HepG2 (cell line): ENCODE data around the gene ZSCAN2. TPM values are rescaled to one million over a fixed set of nuclear protein-coding genes. Genes with fewer than 3 reads are reported as not detected.
A peak's percentile ranks its signal among the peaks of the same experiment; 100 is the strongest.

ENCODE experiments used
- AHDC1 ChIP-seq: sonication (generic); formaldehyde crosslinking; IDR thresholded peaks from 2 replicates; pipeline ENCODE4 v1.5.1; 2020; ENCODE audit warnings: mild to moderate bottlenecking, missing genetic modification reagents, borderline replicate concordance
- ATM ChIP-seq: fragments of 450-650 bp; IDR thresholded peaks from 2 replicates; pipeline ENCODE4 v1.7.1; 2017; ENCODE audit warnings: mild to moderate bottlenecking, borderline replicate concordance
- CCDC6 ChIP-seq: sonication (generic); formaldehyde crosslinking; IDR thresholded peaks from 2 replicates; pipeline ENCODE4 v1.8.1; 2022; ENCODE audit warnings: mild to moderate bottlenecking, missing genetic modification reagents, moderate library complexity
- FOXA1 ChIP-seq, 2 experiments: fragments of 450-650 bp in 1 of 2; sonication (generic) in 1 of 2; formaldehyde crosslinking in 1 of 2; IDR thresholded peaks; 2 replicates each; pipeline versions ENCODE4 v1.4.0 to v1.6.1; 2016 to 2020; ENCODE audit warnings: missing genetic modification reagents in 1 of 2
- FOXO1 ChIP-seq: sonication (generic); formaldehyde crosslinking; IDR thresholded peaks from 2 replicates; pipeline ENCODE4 v1.4.0; 2020; ENCODE audit warnings: missing genetic modification reagents
- HES4 ChIP-seq: sonication (generic); formaldehyde crosslinking; IDR thresholded peaks from 2 replicates; pipeline ENCODE4 v1.9.0; 2021; ENCODE audit warnings: mild to moderate bottlenecking, missing genetic modification reagents, borderline replicate concordance
- HNF1A ChIP-seq, 2 experiments: sonication (generic) in 1 of 2; formaldehyde crosslinking in 1 of 2; IDR thresholded peaks; 2 replicates each; pipeline versions ENCODE4 v1.4.0 to v1.6.1; 2016 to 2020; ENCODE audit warnings: borderline replicate concordance in 1 of 2, low read depth in 1 of 2, mild to moderate bottlenecking in 1 of 2, missing genetic modification reagents in 1 of 2
- KDM5A ChIP-seq: fragments of 200-600 bp; sonication (generic); IDR thresholded peaks from 2 replicates; pipeline ENCODE4 v1.7.0; 2018; ENCODE audit warnings: antibody characterized with exemption, mild to moderate bottlenecking, low read length, borderline replicate concordance
- LCORL ChIP-seq, 2 experiments: fragments of 450-650 bp in 1 of 2; sonication (generic) in 1 of 2; formaldehyde crosslinking in 1 of 2; IDR thresholded peaks; 2 replicates each; pipeline versions ENCODE4 v1.5.0 to v1.6.1; 2017 to 2020; ENCODE audit warnings: antibody characterized with exemption in 1 of 2, missing genetic modification reagents in 1 of 2
- MED1 ChIP-seq: sonication (generic); formaldehyde crosslinking; IDR thresholded peaks from 2 replicates; pipeline ENCODE4 v1.4.0; 2020; ENCODE audit warnings: missing genetic modification reagents
- MIER3 ChIP-seq: IDR thresholded peaks from 2 replicates; pipeline ENCODE4 v1.6.1; 2016; ENCODE audit warnings: missing compliant biosample characterization, borderline replicate concordance
- NCOR1 ChIP-seq: fragments of 200-600 bp; sonication (generic); IDR thresholded peaks from 2 replicates; pipeline ENCODE4 v1.7.0; 2017; ENCODE audit warnings: antibody characterized with exemption, low read length, borderline replicate concordance
- RFX3 ChIP-seq: IDR thresholded peaks from 2 replicates; pipeline ENCODE4 v1.6.1; 2016; ENCODE audit warnings: missing biosample characterization, missing genetic modification reagents
- RNF2 ChIP-seq: fragments of 450-650 bp; conservative IDR thresholded peaks from 2 replicates; pipeline ENCODE4 v1.6.1; 2016; ENCODE audit warnings: low read depth
- SALL1 ChIP-seq: sonication (generic); formaldehyde crosslinking; IDR thresholded peaks from 2 replicates; pipeline ENCODE4 v1.8.0; 2022; ENCODE audit warnings: mild to moderate bottlenecking, missing genetic modification reagents
- SMC3 ChIP-seq: IDR thresholded peaks from 2 replicates; pipeline ENCODE4 v1.6.1; 2011; ENCODE audit warnings: low read length, improper control_type of control experiment
- SRSF1 ChIP-seq: fragments of 200-400 bp; formaldehyde crosslinking; optimal IDR thresholded peaks from 2 replicates; pipeline ENCODE3; 2017; ENCODE audit warnings: mild to moderate bottlenecking, low read depth, low read length, moderate library complexity
- ZNF225 ChIP-seq: sonication (generic); formaldehyde crosslinking; IDR thresholded peaks from 2 replicates; pipeline ENCODE4 v1.4.0; 2020; ENCODE audit warnings: mild to moderate bottlenecking, missing genetic modification reagents
- ZNF484 ChIP-seq: sonication (generic); formaldehyde crosslinking; IDR thresholded peaks from 2 replicates; pipeline ENCODE4 v1.5.1; 2020; ENCODE audit warnings: mild to moderate bottlenecking, low read depth, missing genetic modification reagents, borderline replicate concordance
- polyA plus RNA-seq, 8 experiments: library from polyadenylated mRNA; depleted of rRNA in 3 of 8; stranded (reverse) in 7 of 8; unstranded in 1 of 8; fragments of >200 nt; fragmentation: Illumina TruSeq in 4 of 8; extraction: Trizol in 4 of 8; gene quantifications; 2 replicates each; pipeline versions ENCODE4 v1.2.1 to v1.2.3, GENCODE V29; 2011 to 2016; ENCODE audit warnings: low read depth in 4 of 8, missing spikeins in 1 of 8, mixed read lengths in 1 of 8; ENCODE audit not compliant: insufficient read depth in 1 of 8
- total RNA-seq, 5 experiments: library from RNA; depleted of rRNA; stranded (reverse); fragments of >200 nt; fragmentation: Illumina TruSeq; extraction: Trizol; gene quantifications; 2 replicates each; pipeline ENCODE4 v1.2.3, GENCODE V29; 2016; ENCODE audit warnings: low read depth in 1 of 5

ZSCAN2 gene
- total and polyA plus RNA-seq, 2 of the 13 experiments (the other 11 are each of a cell fraction or from before 2014, with no cell fraction given): 11.4 to 21.5 TPM

GRCh38 chr15:84633311-84634227, 32.8 kb downstream of the ZSCAN2 start (continued):
- no peak for TF ChIP-seq ZNF484 (CRISPR knock-in tag)
- no peak for TF ChIP-seq FOXO1 (CRISPR knock-in tag)
- TF ChIP-seq AHDC1 (CRISPR knock-in tag): no peak
- no peak for TF ChIP-seq RFX3 (CRISPR knock-in tag)
- TF ChIP-seq MED1 (CRISPR knock-in tag): no peak; the same call in 1 of the 2 replicates
- TF ChIP-seq SALL1 (CRISPR knock-in tag): peak; percentile 58; the same call in 1 of the 2 replicates
- TF ChIP-seq NCOR1: no peak
- no peak for TF ChIP-seq SRSF1
- TF ChIP-seq MIER3 (CRISPR knock-in tag): no peak
- TF ChIP-seq HNF1A (IDR thresholded peaks at IDR 0.05; ENCODE audit: low read depth): no peak
- TF ChIP-seq HNF1A (CRISPR knock-in tag; IDR thresholded peaks at IDR 0.05; ENCODE audit: borderline replicate concordance): 0 out of 2 replicates have a peak, but pooled peaks have one; percentile 31
- TF ChIP-seq CCDC6 (CRISPR knock-in tag): peak; percentile 78
- no peak for TF ChIP-seq ATM
- TF ChIP-seq FOXA1 (IDR thresholded peaks at IDR 0.05): no peak
- TF ChIP-seq FOXA1 (CRISPR knock-in tag; IDR thresholded peaks at IDR 0.05): peak; percentile 22; the same call in 1 of the 2 replicates
- peak; percentile 79; the same call in 1 of the 2 replicates for TF ChIP-seq HES4 (CRISPR knock-in tag)
- peak; percentile 73; the same call in 1 of the 2 replicates for TF ChIP-seq RNF2
- TF ChIP-seq ZNF225 (CRISPR knock-in tag): no peak
- TF ChIP-seq LCORL (IDR thresholded peaks at IDR 0.05): no peak
- TF ChIP-seq LCORL (CRISPR knock-in tag; IDR thresholded peaks at IDR 0.05): peak; percentile 62; the same call in 1 of the 2 replicates
- TF ChIP-seq KDM5A: no peak
- no peak for TF ChIP-seq SMC3
